ENCODE data around the gene FLRT1. TPM values are rescaled to one million over a fixed set of nuclear protein-coding genes. Genes with fewer than 3 reads are reported as not detected.

The FLRT1 gene
- total RNA-seq, 1 donor from 2014 or later: 3.7 TPM

DNA sequence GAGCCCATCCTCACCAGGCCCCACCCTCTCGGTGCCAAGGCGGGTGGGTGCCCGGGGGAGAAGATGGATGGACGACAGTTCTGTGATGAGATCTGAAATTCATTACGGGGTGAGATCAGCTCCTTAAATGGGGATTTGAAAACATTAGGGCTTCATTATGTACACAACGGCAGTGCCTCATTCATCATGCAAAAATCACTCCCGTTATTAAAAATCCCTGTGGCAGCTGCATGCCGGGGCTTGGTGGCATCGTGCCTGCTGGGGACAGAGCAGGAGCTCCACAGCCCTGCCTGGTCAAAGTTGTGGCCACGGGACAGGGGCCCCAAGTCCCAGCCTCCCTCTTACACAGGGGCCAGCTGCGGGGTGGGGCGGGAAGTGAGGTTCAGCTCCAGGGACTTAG, 29.3 kb upstream of the FLRT1 start:
- peaks cover 18% of the 10 kb centered on the region for H3K27me3 Mint-ChIP-seq (ENCODE audit: unreplicated experiment)
- H3K36me3 Mint-ChIP-seq (ENCODE audit: unreplicated experiment): no peaks in the 10 kb centered on the region
- H3K27ac Mint-ChIP-seq (ENCODE audit: unreplicated experiment): no peak overlapping the region
- peaks cover 2% of the 10 kb centered on the region for H3K9me3 Mint-ChIP-seq (ENCODE audit: unreplicated experiment)
- H3K4me1 Mint-ChIP-seq (ENCODE audit: low read depth, unreplicated experiment): peaks cover 10% of the 10 kb centered on the region
- DNase-seq: no peak
- TF ChIP-seq, protein P1, sequence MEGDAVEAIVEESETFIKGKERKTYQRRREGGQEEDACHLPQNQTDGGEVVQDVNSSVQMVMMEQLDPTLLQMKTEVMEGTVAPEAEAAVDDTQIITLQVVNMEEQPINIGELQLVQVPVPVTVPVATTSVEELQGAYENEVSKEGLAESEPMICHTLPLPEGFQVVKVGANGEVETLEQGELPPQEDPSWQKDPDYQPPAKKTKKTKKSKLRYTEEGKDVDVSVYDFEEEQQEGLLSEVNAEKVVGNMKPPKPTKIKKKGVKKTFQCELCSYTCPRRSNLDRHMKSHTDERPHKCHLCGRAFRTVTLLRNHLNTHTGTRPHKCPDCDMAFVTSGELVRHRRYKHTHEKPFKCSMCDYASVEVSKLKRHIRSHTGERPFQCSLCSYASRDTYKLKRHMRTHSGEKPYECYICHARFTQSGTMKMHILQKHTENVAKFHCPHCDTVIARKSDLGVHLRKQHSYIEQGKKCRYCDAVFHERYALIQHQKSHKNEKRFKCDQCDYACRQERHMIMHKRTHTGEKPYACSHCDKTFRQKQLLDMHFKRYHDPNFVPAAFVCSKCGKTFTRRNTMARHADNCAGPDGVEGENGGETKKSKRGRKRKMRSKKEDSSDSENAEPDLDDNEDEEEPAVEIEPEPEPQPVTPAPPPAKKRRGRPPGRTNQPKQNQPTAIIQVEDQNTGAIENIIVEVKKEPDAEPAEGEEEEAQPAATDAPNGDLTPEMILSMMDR (IDR thresholded peaks at IDR 0.05; ENCODE audit: partially characterized antibody, unreplicated experiment): no peak
- H3K4me3 Mint-ChIP-seq (ENCODE audit: unreplicated experiment): no peak overlapping the region

DNA sequence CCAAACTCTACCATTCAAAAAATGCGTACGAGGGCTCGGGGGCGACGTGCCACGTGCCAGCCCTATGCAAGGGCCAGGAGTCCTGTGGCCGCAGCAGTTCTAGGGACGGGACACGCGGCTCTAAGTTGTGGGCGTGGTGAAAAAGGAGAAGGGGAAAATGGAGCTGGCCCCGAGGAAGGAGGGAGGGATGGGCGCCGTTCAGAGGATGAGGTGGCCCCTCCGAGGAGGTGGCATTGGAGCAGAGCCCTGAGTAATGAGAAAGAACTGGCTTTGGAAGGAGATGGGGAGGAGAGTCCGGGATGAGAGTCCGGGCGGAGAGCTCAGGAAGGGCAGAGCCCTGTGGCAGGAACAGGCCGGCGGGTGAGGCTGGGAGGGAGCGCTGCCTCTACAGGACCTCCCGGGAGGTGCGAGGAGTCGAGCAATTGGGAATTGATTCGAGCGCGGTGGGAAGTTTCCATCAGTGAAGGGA, 28.5 kb upstream of the FLRT1 start:
- Mint-ChIP-seq H3K4me3 (ENCODE audit: unreplicated experiment) (peak overlapping the region; percentile 87), H3K4me1 (ENCODE audit: low read depth, unreplicated experiment) (peaks cover 6% of the 10 kb centered on the region), H3K36me3 (ENCODE audit: unreplicated experiment) (no peaks in the 10 kb centered on the region), H3K27me3 (ENCODE audit: unreplicated experiment) (peaks cover 17% of the 10 kb centered on the region), H3K27ac (ENCODE audit: unreplicated experiment) (no peak overlapping the region), H3K9me3 (ENCODE audit: unreplicated experiment) (peaks cover 2% of the 10 kb centered on the region)
- no peak for DNase-seq
- TF ChIP-seq, protein P1 (IDR thresholded peaks at IDR 0.05; ENCODE audit: partially characterized antibody, unreplicated experiment): no peak

DNA sequence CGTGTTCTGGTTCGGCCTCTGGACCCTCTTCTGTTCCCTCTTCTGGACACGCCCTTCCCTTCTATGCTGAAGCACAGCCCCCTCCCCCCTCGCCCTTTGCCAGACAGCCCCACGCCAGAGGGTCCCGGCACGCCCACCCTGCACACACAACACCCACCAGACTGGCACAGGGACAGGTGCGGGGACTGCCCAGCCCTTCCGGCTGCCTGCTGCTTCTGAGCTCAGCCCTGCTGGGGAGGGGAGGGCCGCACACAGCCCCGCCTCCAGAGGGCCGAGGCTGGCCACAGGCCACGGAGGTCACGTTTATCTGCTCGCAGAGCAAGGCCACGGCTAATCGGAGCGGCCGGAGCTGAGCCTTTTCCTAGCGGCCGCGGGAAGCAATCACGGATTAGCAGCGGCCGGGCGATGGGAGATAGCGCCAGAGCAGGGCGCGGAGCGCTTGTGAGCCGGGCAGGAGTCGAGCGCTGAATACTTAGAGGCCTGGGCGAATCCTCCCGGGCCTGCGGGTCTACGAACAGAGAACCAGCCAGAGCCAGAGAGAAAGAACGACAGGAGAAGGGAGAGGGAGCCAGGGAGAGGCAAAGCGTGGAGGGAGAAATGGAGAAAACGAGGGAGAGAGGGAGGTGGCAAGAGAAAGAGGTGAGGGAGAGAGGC, 28.0 kb upstream of the FLRT1 start:
- TF ChIP-seq, protein P1 (IDR thresholded peaks at IDR 0.05; ENCODE audit: partially characterized antibody, unreplicated experiment): peak; percentile 48
- Mint-ChIP-seq H3K27ac (ENCODE audit: unreplicated experiment) (peak overlapping the region; percentile 38), H3K9me3 (ENCODE audit: unreplicated experiment) (peaks cover 2% of the 10 kb centered on the region), H3K4me1 (ENCODE audit: low read depth, unreplicated experiment) (peaks cover 6% of the 10 kb centered on the region), H3K36me3 (ENCODE audit: unreplicated experiment) (no peaks in the 10 kb centered on the region), H3K4me3 (ENCODE audit: unreplicated experiment) (peak overlapping the region; percentile 87), H3K27me3 (ENCODE audit: unreplicated experiment) (peaks cover 17% of the 10 kb centered on the region)
- DNase-seq: peak; percentile 86

DNA sequence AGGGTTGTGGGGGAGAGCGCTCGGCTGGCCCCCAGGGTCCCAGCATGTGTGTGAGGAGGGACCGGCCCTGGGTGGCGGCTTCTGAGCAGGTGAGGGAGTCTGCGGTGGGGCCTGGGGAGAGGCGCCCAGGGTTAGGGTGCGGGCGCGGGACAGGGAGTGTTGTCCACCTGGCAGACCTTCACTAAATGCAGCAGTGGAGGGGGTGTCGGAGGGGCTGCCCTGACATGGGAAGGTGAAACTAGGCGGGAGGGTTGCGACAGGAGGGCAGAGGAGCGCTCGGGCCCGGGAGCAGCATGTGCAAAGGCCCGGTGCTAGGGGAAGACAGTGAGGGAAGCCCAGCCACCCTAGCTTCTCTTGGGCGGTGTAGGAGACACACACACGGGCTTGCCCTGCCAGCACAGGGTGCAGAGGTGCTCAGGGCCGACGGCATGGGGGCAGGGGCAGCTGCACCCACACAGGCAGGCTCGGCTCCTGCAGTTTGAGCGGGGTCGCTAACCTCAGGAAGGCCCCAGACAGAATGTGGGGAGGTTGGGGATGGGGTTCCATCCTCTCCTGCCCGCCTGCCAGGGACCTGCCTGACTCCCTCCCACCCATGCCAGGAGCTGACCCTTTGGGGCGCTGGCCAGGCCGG, 27.3 kb upstream of the FLRT1 start:
- H3K27me3 Mint-ChIP-seq (ENCODE audit: unreplicated experiment): peaks cover 13% of the 10 kb centered on the region
- TF ChIP-seq, protein P1 (IDR thresholded peaks at IDR 0.05; ENCODE audit: partially characterized antibody, unreplicated experiment): no peak
- peaks cover 6% of the 10 kb centered on the region for H3K4me1 Mint-ChIP-seq (ENCODE audit: low read depth, unreplicated experiment)
- peak overlapping the region; percentile 61 for H3K4me3 Mint-ChIP-seq (ENCODE audit: unreplicated experiment)
- no peaks in the 10 kb centered on the region for H3K36me3 Mint-ChIP-seq (ENCODE audit: unreplicated experiment)
- H3K9me3 Mint-ChIP-seq (ENCODE audit: unreplicated experiment): peaks cover 2% of the 10 kb centered on the region
- DNase-seq: no peak
- H3K27ac Mint-ChIP-seq (ENCODE audit: unreplicated experiment): no peak overlapping the region

Data from glutamatergic neuron (in vitro differentiated cells).